AG04449 (cell line): ENCODE results near the gene HIRA.
"Not testable (repeated sequence)": the region's sequence is repeated elsewhere in the genome, so short reads cannot be mapped to it uniquely, and the experiment has no call there.

ENCODE experiments used
- CTCF ChIA-PET: fragments of 350-600 bp; formaldehyde crosslinking; extraction: SDS; loops from one replicate; lab custom pipeline; 2021; ENCODE audit warnings: antibody characterized with exemption; lab: Yijun Ruan, JAX
- POLR2A ChIA-PET: fragments of 400-600, 350-600 bp; formaldehyde crosslinking; extraction: SDS; loops from one replicate; lab custom pipeline; 2020; ENCODE audit warnings: antibody characterized with exemption, inconsistent platforms; lab: Yijun Ruan, JAX
- DNase-seq: peaks from one replicate; pipeline ENCODE4 v3.0.0-alpha.2; 2010; ENCODE audit warnings: low read depth, low spot score
- H3K4me3 ChIP-seq: 2 replicates; pipeline ENCODE4 v1.5.1; 2011; ENCODE audit warnings: low read depth, mild to moderate bottlenecking, control low read depth, low read length
- CTCF ChIP-seq: IDR thresholded peaks from one replicate; pipeline ENCODE4 v1.5.1; 2011; ENCODE audit warnings: mild to moderate bottlenecking, moderate library complexity, low read length, control low read depth, inconsistent platforms; ENCODE audit not compliant: insufficient read depth; ENCODE audit errors: missing control alignments

HIRA gene

GRCh38 chr22:19371893-19372292 is 59.6 kb downstream of the HIRA start:
- H3K4me3 ChIP-seq, result no peak overlapping the region
- CTCF ChIA-PET, result interaction anchor here (0.7 kb wide), 1 partner anchor 179 kb away, joined by 3 read pairs; no protein-coding TSS in a partner anchor
- no peak for DNase-seq
- no peak for TF ChIP-seq CTCF
- POLR2A ChIA-PET, result no interaction called here

- ChIA-PET POLR2A (no interaction called here), CTCF (interaction anchor here (0.9 kb wide), 1 partner anchor 69 kb away, joined by 3 read pairs; no protein-coding TSS in a partner anchor)
- TF ChIP-seq CTCF, result no peak
- no peak for DNase-seq
- H3K4me3 ChIP-seq, result no peak overlapping the region
Observed at GRCh38 chr22:19368876-19369275, 62.7 kb downstream of the HIRA start.

GRCh38 chr22:19367763-19368367 is 63.7 kb downstream of the HIRA start:
- CTCF ChIA-PET, result interaction anchor here (0.9 to 1.8 kb wide), 2 partner anchors 68 to 189 kb away, joined by 3 to 4 read pairs; no protein-coding TSS in a partner anchor
- H3K4me3 ChIP-seq, result no peak overlapping the region
- TF ChIP-seq CTCF, result no peak
- POLR2A ChIA-PET, result interaction anchor here (0.6 kb wide), 1 partner anchor 179 kb away, joined by 3 read pairs; no protein-coding TSS in a partner anchor
- DNase-seq, result no peak

DNA sequence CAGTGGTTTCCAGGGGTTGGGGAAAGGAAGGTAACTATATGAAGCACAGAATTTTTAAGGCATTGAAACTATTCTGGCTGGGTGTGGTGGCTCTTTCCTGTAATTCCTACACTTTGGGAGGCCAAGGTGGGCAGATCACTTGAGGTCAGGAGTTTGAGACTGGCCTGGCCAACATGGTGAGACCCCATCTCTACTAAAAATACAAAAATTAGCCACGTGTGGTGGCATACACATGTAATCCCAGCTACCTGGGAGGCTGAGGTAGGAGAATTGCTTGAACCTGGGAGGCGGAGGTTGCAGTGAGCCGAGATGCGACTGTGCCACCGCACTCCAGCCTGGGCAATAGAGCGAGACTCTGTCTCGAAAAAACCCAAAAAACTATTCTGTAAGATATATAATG is 68.0 kb downstream of the HIRA start:
- CTCF ChIA-PET, POLR2A ChIA-PET, H3K4me3 ChIP-seq, DNase-seq: not testable (repeated sequence)

GRCh38 chr22:19361501-19362103 is 69.9 kb downstream of the HIRA start:
- no peak for DNase-seq
- no peak for TF ChIP-seq CTCF
- CTCF ChIA-PET, result no interaction called here
- POLR2A ChIA-PET, result no interaction called here
- no peak overlapping the region for H3K4me3 ChIP-seq

DNA sequence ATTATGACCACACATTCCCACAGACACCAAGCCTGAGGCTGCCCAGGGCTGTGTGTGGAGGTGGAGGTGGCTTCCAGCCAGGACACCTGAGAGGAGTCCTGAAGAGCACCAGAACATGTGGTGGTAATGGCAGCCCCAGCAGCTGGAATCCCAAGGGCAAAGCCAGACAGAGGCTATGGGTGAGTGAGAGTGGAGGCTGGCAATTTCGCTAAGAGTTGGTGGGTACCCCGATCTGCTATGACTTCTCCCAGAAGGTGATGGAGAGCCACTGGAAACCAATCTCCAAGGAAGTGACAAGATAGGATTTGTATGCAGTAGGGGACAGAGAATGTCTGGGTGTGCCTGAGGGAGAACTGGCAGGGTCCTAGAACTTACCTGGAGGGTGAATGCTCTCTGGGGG is 70.7 kb downstream of the HIRA start:
- CTCF ChIA-PET, result no interaction called here

More for the DNA sequence above, 70.7 kb downstream of the HIRA start:
- TF ChIP-seq CTCF, result no peak
- no peak overlapping the region for H3K4me3 ChIP-seq
- DNase-seq, result no peak
- POLR2A ChIA-PET, result no interaction called here
